Stimulated activated CD4-positive, alpha-beta T cell treated with anti-CD3 and anti-CD28 coated beads, Interleukin-15, amount 100 ng/mL, for 1 hour (primary cell): ENCODE data around the gene KLC4.

Experiments used
- DNase-seq, 2 donors: peaks; one replicate each; pipeline ENCODE4 v3.0.0-alpha.2; 2020; ENCODE audit warnings: low read depth in 1 of 2, low spot score in 1 of 2

The KLC4 gene

DNA sequence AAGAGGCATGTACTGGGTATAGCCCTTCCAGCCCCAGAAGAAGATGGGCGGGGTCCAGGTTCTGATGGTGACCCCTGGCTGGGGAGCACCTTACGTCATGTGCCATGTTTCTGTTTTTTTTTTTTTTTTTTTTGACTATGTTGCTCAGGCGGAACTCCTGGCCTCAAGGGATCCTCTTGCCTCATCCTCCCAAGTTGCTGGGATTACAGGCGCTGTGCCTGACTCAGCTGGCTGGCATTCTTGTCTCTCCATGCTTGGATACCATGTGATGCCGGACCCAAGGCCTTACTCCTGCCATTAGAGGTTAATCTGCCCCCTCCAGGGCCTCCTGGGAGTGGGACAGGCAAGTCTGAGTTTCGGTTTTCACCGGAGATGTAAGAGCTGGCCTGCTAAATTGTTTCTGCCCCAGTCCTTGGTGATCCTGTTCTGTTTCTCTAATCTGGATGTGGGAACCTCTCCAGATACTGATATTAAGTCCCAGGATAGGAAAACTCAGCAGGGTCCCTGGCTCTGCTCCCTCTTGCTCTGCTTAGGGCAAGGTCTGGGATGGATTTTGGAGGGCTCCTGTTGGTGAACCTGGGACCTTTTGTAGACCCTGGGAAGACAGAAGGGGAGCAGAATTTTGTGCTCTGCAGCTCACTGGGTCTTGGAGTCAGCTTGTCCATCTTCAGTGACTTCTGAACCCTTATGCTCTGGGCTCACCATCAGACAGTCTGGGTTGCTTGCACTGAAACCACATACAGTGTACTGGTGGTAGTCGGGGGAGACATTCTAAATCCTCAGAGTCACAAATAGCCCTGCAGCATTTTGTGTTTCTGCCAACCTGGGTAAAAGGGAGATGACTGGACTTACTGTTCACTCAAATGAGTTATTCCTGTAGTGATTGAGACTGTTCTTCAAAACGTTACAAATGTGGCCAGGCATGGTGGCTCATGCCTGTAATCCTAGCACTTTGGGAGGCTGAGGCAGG is 61.8 kb downstream of the KLC4 start:
- no peak for DNase-seq

DNA sequence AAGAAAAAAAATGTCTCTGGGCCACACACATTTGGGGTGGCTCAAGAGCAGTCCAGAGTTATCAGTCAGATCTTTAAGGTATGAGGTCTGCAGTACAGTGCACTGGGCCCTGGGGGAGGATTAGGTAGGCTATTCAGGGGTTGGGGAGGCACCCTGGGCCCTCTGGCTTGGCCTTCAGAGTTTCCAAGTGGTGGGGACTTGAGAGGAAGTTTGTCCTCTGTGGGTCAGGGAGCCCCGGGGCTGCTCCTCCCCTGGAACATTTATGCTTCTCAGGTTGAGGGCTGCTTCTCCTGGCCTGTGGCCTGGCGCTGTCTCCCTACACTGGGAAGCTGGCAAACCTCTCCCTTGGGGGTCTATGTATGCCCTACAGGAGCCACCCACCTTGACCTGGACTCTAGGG is 62.7 kb downstream of the KLC4 start:
- DNase-seq, result no peak

DNA sequence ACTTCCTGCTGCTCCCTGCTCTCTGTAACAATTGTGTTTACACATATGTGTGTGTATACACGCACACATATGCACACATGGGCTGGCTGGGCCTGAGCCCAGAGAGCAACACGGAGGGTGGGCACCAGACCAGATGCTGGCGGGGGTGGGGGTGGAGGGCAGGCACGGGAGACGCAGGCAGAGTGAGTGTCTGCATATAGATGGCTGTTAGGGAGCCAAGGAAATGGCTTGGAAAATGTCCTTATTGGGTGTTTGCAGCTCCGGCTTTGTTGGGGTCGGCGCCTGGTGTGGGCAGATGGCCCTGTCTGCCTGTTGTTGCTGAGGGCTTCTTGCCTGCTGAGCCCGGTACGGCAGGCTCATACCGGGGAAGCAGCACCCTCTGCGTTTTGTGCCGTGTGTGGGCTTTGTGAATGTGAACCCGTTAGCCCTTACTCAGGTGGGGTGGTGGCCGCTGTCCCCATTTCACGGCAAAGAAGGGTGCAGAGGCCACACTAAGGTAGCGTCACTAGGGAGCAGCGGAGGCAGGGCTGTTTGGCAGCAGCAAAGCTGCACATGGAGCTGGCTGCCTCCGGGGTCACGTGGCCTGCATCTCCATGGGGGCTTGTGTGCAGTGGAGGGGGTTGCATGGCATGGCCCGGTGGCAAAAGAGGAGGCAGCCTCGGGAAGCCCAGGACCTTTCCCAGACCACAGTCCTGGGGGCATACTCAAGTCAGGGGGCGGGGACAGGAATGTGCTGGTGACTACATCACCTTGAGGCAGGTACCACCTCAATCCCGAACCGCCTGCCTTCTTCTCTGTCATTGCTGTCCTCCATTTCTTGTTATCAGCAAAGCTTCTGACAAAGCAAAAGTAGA is 64.3 kb downstream of the KLC4 start:
- DNase-seq, result no peak

DNA sequence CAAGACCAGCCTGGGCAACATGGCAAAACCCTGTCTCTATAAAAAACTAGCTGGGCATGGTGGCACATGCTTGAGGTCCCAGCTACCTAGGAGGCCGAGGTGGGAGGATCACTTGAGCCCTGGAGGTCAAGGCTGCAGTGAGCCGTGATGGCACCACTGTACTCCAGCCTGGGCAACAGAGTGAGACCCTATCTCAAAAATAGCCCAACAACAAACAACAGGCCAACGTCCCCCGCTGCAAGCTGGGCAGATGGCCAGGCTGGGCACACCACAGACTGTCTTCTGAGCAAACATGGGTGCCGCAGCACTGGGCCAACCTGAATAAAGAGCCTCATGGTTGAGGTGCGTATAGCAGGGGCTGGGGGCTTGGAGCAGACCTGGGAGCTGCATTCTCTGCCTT is 65.0 kb downstream of the KLC4 start:
- no peak for DNase-seq
